A549 (cell line): Measurements from ENCODE around the gene SOX11. TPM values are rescaled to one million over a fixed set of nuclear protein-coding genes. Genes with fewer than 3 reads are reported as not detected.

Source experiments
- ATAC-seq, 2 experiments: fragments of 200-7000 bp in 1 of 2; fragments of >200 bp in 1 of 2; cut with Nextera tagmentation in 1 of 2; cut with Tn5 transposase in 1 of 2; 3 replicates each; pipeline versions ENCODE4 v1.8.0 to v1.9.1; 2018 to 2020; ENCODE audit warnings: mild to moderate bottlenecking in 1 of 2, moderate library complexity in 1 of 2
- CTCF ChIA-PET: fragments of 300-600 bp; sonication (Branson Sonifier 250); formaldehyde crosslinking; extraction: SDS; loops from one replicate; lab custom pipeline; 2021; ENCODE audit warnings: antibody characterized with exemption, inconsistent platforms; lab: Yijun Ruan, JAX
- POLR2A ChIA-PET: fragments of 350-600 bp; formaldehyde crosslinking; extraction: SDS; loops from one replicate; lab custom pipeline; 2021; ENCODE audit warnings: antibody characterized with exemption, inconsistent platforms; lab: Yijun Ruan, JAX
- DNase-seq, 2 experiments: peaks; one replicate each; pipeline versions ENCODE4 v3.0.0 to v3.0.0-alpha.2; 2011 to 2016; ENCODE audit warnings: low read depth in 1 of 2, low spot score in 1 of 2
- FAIRE-seq: peaks from 2 replicates; lab custom pipeline; 2011; peaks lifted over from hg19 to GRCh38; lab: Jason Lieb, UNC
- H3K27ac ChIP-seq, 2 experiments: fragments of >200 bp; sonication (Bioruptor Twin); formaldehyde crosslinking; 3 replicates each; pipeline ENCODE4 v1.5.1; 2016 to 2017
- H3K4me1 ChIP-seq: fragments of >200 bp; sonication (Bioruptor Twin); formaldehyde crosslinking; 3 replicates; pipeline ENCODE4 v1.6.1; 2016
- H3K4me2 ChIP-seq: fragments of >200 bp; sonication (Bioruptor Twin); formaldehyde crosslinking; 3 replicates; pipeline ENCODE4 v1.6.1; 2016
- H3K4me3 ChIP-seq: fragments of >200 bp; sonication (Bioruptor Twin); formaldehyde crosslinking; 3 replicates; pipeline ENCODE4 v1.5.1; 2016
- H3K9me3 ChIP-seq: fragments of >200 bp; sonication (Bioruptor Twin); formaldehyde crosslinking; 3 replicates; pipeline ENCODE4 v1.6.1; 2016
- CBX2 ChIP-seq: fragments of 200-600 bp; sonication (generic); IDR thresholded peaks from 2 replicates; pipeline ENCODE4 v1.6.1; 2016; ENCODE audit warnings: low read depth, mild to moderate bottlenecking, borderline replicate concordance
- CBX8 ChIP-seq: fragments of 200-600 bp; sonication (generic); IDR thresholded peaks from 2 replicates; pipeline ENCODE4 v1.6.1; 2016
- CEBPB ChIP-seq, 2 experiments: fragments of >200 bp in 1 of 2; sonication (Bioruptor Twin) in 1 of 2; formaldehyde crosslinking in 1 of 2; IDR thresholded peaks; 2 replicates each; pipeline ENCODE4 v1.6.1; 2012 to 2016
- CHD2 ChIP-seq: fragments of 150-350 bp; IDR thresholded peaks from 2 replicates; pipeline ENCODE4 v1.6.1; 2014; ENCODE audit warnings: low read length; ENCODE audit not compliant: partially characterized antibody
- CTCF ChIP-seq: fragments of >200 bp; sonication (Bioruptor Twin); formaldehyde crosslinking; IDR thresholded peaks from 3 replicates; pipeline ENCODE4 v1.5.1; 2016
- E2F6 ChIP-seq: IDR thresholded peaks from 2 replicates; pipeline ENCODE4 v1.6.1; 2012; ENCODE audit warnings: low read depth, borderline replicate concordance
- EHF ChIP-seq: fragments of 250-450 bp; sonication (Bioruptor Pico); IDR thresholded peaks from 2 replicates; pipeline ENCODE4 v1.5.0; 2020; ENCODE audit warnings: mild to moderate bottlenecking
- EHMT2 ChIP-seq: fragments of 200-600 bp; sonication (generic); IDR thresholded peaks from 2 replicates; pipeline ENCODE4 v1.6.1; 2016; ENCODE audit warnings: antibody characterized with exemption, low read depth, mild to moderate bottlenecking, moderate library complexity
- ESRRA ChIP-seq: fragments of 150-350 bp; IDR thresholded peaks from 2 replicates; pipeline ENCODE4 v1.6.1; 2014; ENCODE audit warnings: mild to moderate bottlenecking, low read length, borderline replicate concordance
- HEYL ChIP-seq: fragments of 250-450 bp; sonication (Bioruptor Pico); IDR thresholded peaks from 2 replicates; pipeline ENCODE4 v1.8.0; 2021; ENCODE audit warnings: mild to moderate bottlenecking, moderate library complexity
- HOXB13 ChIP-seq: fragments of 250-450 bp; sonication (Bioruptor Pico); IDR thresholded peaks from 2 replicates; pipeline ENCODE4 v1.5.0; 2020; ENCODE audit warnings: low read depth, mild to moderate bottlenecking, moderate library complexity
- HOXB5 ChIP-seq: fragments of 250-450 bp; sonication (Bioruptor Pico); IDR thresholded peaks from 2 replicates; pipeline ENCODE4 v1.5.0; 2020; ENCODE audit warnings: mild to moderate bottlenecking, moderate library complexity
- KDM1A ChIP-seq: fragments of 200-600 bp; sonication (generic); IDR thresholded peaks from 2 replicates; pipeline ENCODE4 v1.6.1; 2016; ENCODE audit warnings: low read depth, mild to moderate bottlenecking
- MAFK ChIP-seq: fragments of 450-650 bp; IDR thresholded peaks from 2 replicates; pipeline ENCODE4 v1.6.1; 2014; ENCODE audit not compliant: partially characterized antibody
- MAX ChIP-seq: IDR thresholded peaks from 2 replicates; pipeline ENCODE4 v1.6.1; 2012
- MYC ChIP-seq: IDR thresholded peaks from 2 replicates; pipeline ENCODE4 v1.6.1; 2012; ENCODE audit warnings: mild to moderate bottlenecking, inconsistent platforms, low read length, improper control_type of control experiment, borderline replicate concordance
- PHF8 ChIP-seq: fragments of 200-600 bp; sonication (generic); IDR thresholded peaks from 2 replicates; pipeline ENCODE4 v1.6.1; 2016; ENCODE audit warnings: low read depth, mild to moderate bottlenecking, antibody characterized with exemption, moderate library complexity, borderline replicate concordance
- RARB ChIP-seq: fragments of 250-450 bp; sonication (Bioruptor Pico); IDR thresholded peaks from 2 replicates; pipeline ENCODE4 v1.8.0; 2021; ENCODE audit warnings: mild to moderate bottlenecking, moderate library complexity
- RCOR1 ChIP-seq: fragments of 150-350 bp; IDR thresholded peaks from 2 replicates; pipeline ENCODE4 v1.6.1; 2014; ENCODE audit warnings: antibody characterized with exemption, low read length, low read depth
- SREBF2 ChIP-seq: fragments of 450-650 bp; IDR thresholded peaks from 2 replicates; pipeline ENCODE4 v1.6.1; 2014; ENCODE audit warnings: mild to moderate bottlenecking, moderate library complexity
- TP53 ChIP-seq: fragments of 250-450 bp; sonication (Bioruptor Pico); IDR thresholded peaks from 2 replicates; pipeline ENCODE4 v1.5.0; 2021; ENCODE audit warnings: mild to moderate bottlenecking, moderate library complexity
- ZNF302 ChIP-seq: fragments of 250-450 bp; sonication (Bioruptor Pico); IDR thresholded peaks from 2 replicates; pipeline ENCODE4 v1.9.0; 2021; ENCODE audit warnings: inconsistent platforms, mild to moderate bottlenecking, moderate library complexity
- WGBS: methylation state at CpG from one replicate; pipeline ENCODE4 v1.1.6; 2017; ENCODE audit errors: missing lambda C conversion rate; 5-methylcytosine and 5-hydroxymethylcytosine counted together
- polyA plus RNA-seq, 4 experiments: library from polyadenylated mRNA; depleted of rRNA in 3 of 4; stranded (reverse); fragments of >200 nt; fragmentation: RNase III in 1 of 4; extraction: RNeasy Plus Mini Kit Qiagen cat#74134 plus additional on column Dnase treatment in 1 of 4; gene quantifications; 2 replicates in 3 of 4; 3 replicates in 1 of 4; pipeline ENCODE4 v1.2.3, GENCODE V29; 2011 to 2017

Gene SOX11
- polyA plus RNA-seq, 2 of the 4 experiments (the other 2 are of a cell fraction), result not detected

GRCh38 chr2:5723791-5724735 lies 31.9 kb downstream of the SOX11 start:
- ATAC-seq (no peak), FAIRE-seq (no peak), DNase-seq (no peak)
- CTCF ChIA-PET, result no interaction called here
- 28% methylated on average over 17 of the region's 17 CpGs for WGBS
- TF ChIP-seq CTCF (no peak), EHF (no peak), PHF8 (no peak), ESRRA (no peak), MAX (no peak), ZNF302 (CRISPR knock-in tag) (no peak), MAFK (no peak), MYC (no peak)
- Histone ChIP-seq H3K27ac (no peak overlapping the region), H3K4me1 (no peaks in the 10 kb centered on the region), H3K4me3 (no peak overlapping the region), H3K4me2 (no peak overlapping the region), H3K9me3 (peaks cover 5% of the 10 kb centered on the region; the same call in 1 of the 3 replicates)
- POLR2A ChIA-PET, result no interaction called here

GRCh38 chr2:5725072-5725471 lies 32.9 kb downstream of the SOX11 start:
- Histone ChIP-seq H3K27ac (no peak overlapping the region), H3K9me3 (peaks cover under 1% of the 10 kb centered on the region; the same call in 1 of the 3 replicates), H3K4me3 (no peak overlapping the region), H3K4me1 (no peaks in the 10 kb centered on the region), H3K4me2 (no peak overlapping the region)
- TF ChIP-seq ESRRA, result no peak
- no peak for TF ChIP-seq HOXB13 (CRISPR knock-in tag)
- no peak for TF ChIP-seq HOXB5 (CRISPR knock-in tag)
- no peak for TF ChIP-seq RARB (CRISPR knock-in tag)
- no peak for TF ChIP-seq KDM1A
- no peak for TF ChIP-seq SREBF2
- no peak for TF ChIP-seq MAFK
- TF ChIP-seq E2F6, result no peak
- no peak for TF ChIP-seq RCOR1
- no peak for TF ChIP-seq CBX2
- no peak for TF ChIP-seq CEBPB (IDR thresholded peaks at IDR 0.05)
- TF ChIP-seq CBX8, result no peak
- TF ChIP-seq EHMT2, result no peak
- TF ChIP-seq TP53, result no peak
- 0% methylated on average over 1 of the region's 1 CpG for WGBS
- no peak for FAIRE-seq
- ChIA-PET POLR2A (no interaction called here), CTCF (no interaction called here)
- no peak for ATAC-seq
- no peak for DNase-seq

- no peak for TF ChIP-seq CHD2
- no peak for TF ChIP-seq HEYL (CRISPR knock-in tag)
- TF ChIP-seq SREBF2, result no peak
- no peaks in the 10 kb centered on the region for H3K4me1 ChIP-seq
- ChIA-PET CTCF (no interaction called here), POLR2A (no interaction called here)
- ATAC-seq (no peak), DNase-seq (no peak), FAIRE-seq (no peak)
- 10% methylated on average over 23 of the region's 23 CpGs for WGBS
- no peak overlapping the region for H3K27ac ChIP-seq
- H3K4me2 ChIP-seq, result no peak overlapping the region
- H3K4me3 ChIP-seq, result no peak overlapping the region
- no peaks in the 10 kb centered on the region; the same call in 2 of the 3 replicates for H3K9me3 ChIP-seq
These were observed 33.7 kb downstream of the SOX11 start for GRCh38 chr2:5725794-5726463.
